ENCODE results near the gene TBCD. TPM values are rescaled to one million over a fixed set of nuclear protein-coding genes. Genes with fewer than 3 reads are reported as not detected.

The TBCD gene
- total and polyA plus RNA-seq, 2 experiments from 2014 or later = 19.3 to 33.8 TPM

GRCh38 chr17:82924812-82925211, 172.9 kb downstream of the TBCD start:
- Histone ChIP-seq H3K4me2 (ENCODE audit: unreplicated experiment) (no peak overlapping the region), H4K20me1 (ENCODE audit: insufficient read depth) (no peaks in the 10 kb centered on the region), H3K9ac (no peak overlapping the region), H2AFZ (no peak overlapping the region), H3K9me2 (ENCODE audit: insufficient read depth) (no peaks in the 10 kb centered on the region), H3K79me2 (ENCODE audit: insufficient read depth) (no peaks in the 10 kb centered on the region), H3K9me3 (ENCODE audit: low read depth) (no peaks in the 10 kb centered on the region), H3K36me3 (ENCODE audit: low read depth) (no peaks in the 10 kb centered on the region), H3K4me1 (ENCODE audit: insufficient read depth) (no peaks in the 10 kb centered on the region), H3F3A (ENCODE audit: insufficient read depth) (no peaks in the 10 kb centered on the region), H3K27me3 (replicated peaks; ENCODE audit: insufficient read depth) (no peaks in the 10 kb centered on the region), H3K27ac (no peak overlapping the region), H3K4me3 (no peak overlapping the region)
- WGBS, 2 experiments (ENCODE audit: low coverage in 1 of 2, low lambda C conversion rate in 2 of 2, missing lambda C conversion rate in 2 of 2) = 93 to 94% methylated on average over 17 to 19 of the region's 19 CpGs
- no peak for DNase-seq
- in situ Hi-C loops (cut with MboI) = no loop called here
- TF ChIP-seq EZH2 (IDR thresholded peaks at IDR 0.05; ENCODE audit: insufficient read depth, poor library complexity, severe bottlenecking) (no peak), EZH2phosphoT487 (IDR thresholded peaks at IDR 0.05; ENCODE audit: insufficient read depth, low read depth) (no peak)

GRCh38 chr17:82925336-82925735, 173.5 kb downstream of the TBCD start:
- Histone ChIP-seq H3K9me2 (ENCODE audit: insufficient read depth) (no peaks in the 10 kb centered on the region), H3K4me3 (no peak overlapping the region), H3K27ac (no peak overlapping the region), H2AFZ (no peak overlapping the region), H3K9ac (no peak overlapping the region), H3K4me2 (ENCODE audit: unreplicated experiment) (no peak overlapping the region), H3F3A (ENCODE audit: insufficient read depth) (no peaks in the 10 kb centered on the region), H3K4me1 (ENCODE audit: insufficient read depth) (no peaks in the 10 kb centered on the region), H3K36me3 (ENCODE audit: low read depth) (no peaks in the 10 kb centered on the region), H3K9me3 (ENCODE audit: low read depth) (no peaks in the 10 kb centered on the region), H3K27me3 (replicated peaks; ENCODE audit: insufficient read depth) (no peaks in the 10 kb centered on the region), H3K79me2 (ENCODE audit: insufficient read depth) (no peaks in the 10 kb centered on the region), H4K20me1 (ENCODE audit: insufficient read depth) (no peaks in the 10 kb centered on the region)
- DNase-seq = no peak
- no peak for TF ChIP-seq EZH2 (IDR thresholded peaks at IDR 0.05; ENCODE audit: insufficient read depth, poor library complexity, severe bottlenecking)
- no peak for TF ChIP-seq EZH2phosphoT487 (IDR thresholded peaks at IDR 0.05; ENCODE audit: insufficient read depth, low read depth)
- in situ Hi-C loops (cut with MboI) = no loop called here
- WGBS, 2 experiments (ENCODE audit: low coverage in 1 of 2, low lambda C conversion rate in 2 of 2, missing lambda C conversion rate in 2 of 2) = 95 to 96% methylated on average over 18 of the region's 18 CpGs

- in situ Hi-C loops (cut with MboI) = no loop called here
These were observed 174.2 kb downstream of the TBCD start for GRCh38 chr17:82926081-82926480.

GRCh38 chr17:82926716-82927115, 174.9 kb downstream of the TBCD start:
- Histone ChIP-seq H3K27ac (no peak overlapping the region), H3K4me3 (no peak overlapping the region), H3K79me2 (ENCODE audit: insufficient read depth) (no peaks in the 10 kb centered on the region), H3K4me1 (ENCODE audit: insufficient read depth) (0 out of 2 replicates have a peak, but pooled peaks cover 5% of the 10 kb centered on the region), H3K9me2 (ENCODE audit: insufficient read depth) (no peaks in the 10 kb centered on the region), H3K36me3 (ENCODE audit: low read depth) (no peaks in the 10 kb centered on the region), H3K4me2 (ENCODE audit: unreplicated experiment) (no peak overlapping the region), H4K20me1 (ENCODE audit: insufficient read depth) (no peaks in the 10 kb centered on the region), H3K27me3 (replicated peaks; ENCODE audit: insufficient read depth) (no peaks in the 10 kb centered on the region), H3K9ac (no peak overlapping the region), H3K9me3 (ENCODE audit: low read depth) (no peaks in the 10 kb centered on the region), H2AFZ (no peak overlapping the region), H3F3A (ENCODE audit: insufficient read depth) (peaks cover 4% of the 10 kb centered on the region; the same call in 1 of the 2 replicates)
- TF ChIP-seq EZH2 (IDR thresholded peaks at IDR 0.05; ENCODE audit: insufficient read depth, poor library complexity, severe bottlenecking) (no peak), EZH2phosphoT487 (IDR thresholded peaks at IDR 0.05; ENCODE audit: insufficient read depth, low read depth) (no peak)
- in situ Hi-C loops (cut with MboI) = no loop called here
- 95 to 96% methylated on average over 18 of the region's 18 CpGs for WGBS, 2 experiments (ENCODE audit: low coverage in 1 of 2, low lambda C conversion rate in 2 of 2, missing lambda C conversion rate in 2 of 2)
- DNase-seq = no peak

More at GRCh38 chr17:82926081-82926480, 174.2 kb downstream of the TBCD start:
- Histone ChIP-seq H3K4me3 (no peak overlapping the region), H3K9ac (no peak overlapping the region), H3F3A (ENCODE audit: insufficient read depth) (no peaks in the 10 kb centered on the region), H2AFZ (no peak overlapping the region), H3K27ac (no peak overlapping the region), H3K36me3 (ENCODE audit: low read depth) (no peaks in the 10 kb centered on the region), H3K9me3 (ENCODE audit: low read depth) (no peaks in the 10 kb centered on the region), H3K4me2 (ENCODE audit: unreplicated experiment) (no peak overlapping the region), H3K9me2 (ENCODE audit: insufficient read depth) (no peaks in the 10 kb centered on the region), H3K4me1 (ENCODE audit: insufficient read depth) (no peaks in the 10 kb centered on the region), H3K27me3 (replicated peaks; ENCODE audit: insufficient read depth) (no peaks in the 10 kb centered on the region), H3K79me2 (ENCODE audit: insufficient read depth) (no peaks in the 10 kb centered on the region), H4K20me1 (ENCODE audit: insufficient read depth) (no peaks in the 10 kb centered on the region)
- 89 to 97% methylated on average over 6 to 9 of the region's 12 CpGs for WGBS, 2 experiments (ENCODE audit: low coverage in 1 of 2, low lambda C conversion rate in 2 of 2, missing lambda C conversion rate in 2 of 2)
- DNase-seq = no peak
- no peak for TF ChIP-seq EZH2phosphoT487 (IDR thresholded peaks at IDR 0.05; ENCODE audit: insufficient read depth, low read depth)
- TF ChIP-seq EZH2 (IDR thresholded peaks at IDR 0.05; ENCODE audit: insufficient read depth, poor library complexity, severe bottlenecking) = no peak

- H4K20me1 ChIP-seq (ENCODE audit: insufficient read depth) = no peaks in the 10 kb centered on the region
- no peak for TF ChIP-seq EZH2phosphoT487 (IDR thresholded peaks at IDR 0.05; ENCODE audit: insufficient read depth, low read depth)
- no peak for TF ChIP-seq EZH2 (IDR thresholded peaks at IDR 0.05; ENCODE audit: insufficient read depth, poor library complexity, severe bottlenecking)
- H3K4me2 ChIP-seq (ENCODE audit: unreplicated experiment) = no peak overlapping the region
- H3K27me3 ChIP-seq (replicated peaks; ENCODE audit: insufficient read depth) = no peaks in the 10 kb centered on the region
- H3K9me3 ChIP-seq (ENCODE audit: low read depth) = no peaks in the 10 kb centered on the region
- peaks cover 9% of the 10 kb centered on the region; the same call in 1 of the 2 replicates for H3F3A ChIP-seq (ENCODE audit: insufficient read depth)
- no peak overlapping the region for H3K27ac ChIP-seq
- H3K9ac ChIP-seq = no peak overlapping the region
- no peaks in the 10 kb centered on the region for H3K36me3 ChIP-seq (ENCODE audit: low read depth)
- H2AFZ ChIP-seq = no peak overlapping the region
- in situ Hi-C loops (cut with MboI) = no loop called here
- WGBS, 2 experiments (ENCODE audit: low coverage in 1 of 2, low lambda C conversion rate in 2 of 2, missing lambda C conversion rate in 2 of 2) = 88 to 92% methylated on average over 17 of the region's 17 CpGs
- H3K4me3 ChIP-seq = no peak overlapping the region
- DNase-seq = no peak
- no peaks in the 10 kb centered on the region for H3K9me2 ChIP-seq (ENCODE audit: insufficient read depth)
- no peaks in the 10 kb centered on the region for H3K79me2 ChIP-seq (ENCODE audit: insufficient read depth)
- H3K4me1 ChIP-seq (ENCODE audit: insufficient read depth) = peaks cover 9% of the 10 kb centered on the region
These were observed 175.4 kb downstream of the TBCD start for GRCh38 chr17:82927311-82927660.
